Measurements from ENCODE around the gene SRSF3.
A peak's percentile ranks its signal among the peaks of the same experiment; 100 is the strongest.

SRSF3 gene

DNA sequence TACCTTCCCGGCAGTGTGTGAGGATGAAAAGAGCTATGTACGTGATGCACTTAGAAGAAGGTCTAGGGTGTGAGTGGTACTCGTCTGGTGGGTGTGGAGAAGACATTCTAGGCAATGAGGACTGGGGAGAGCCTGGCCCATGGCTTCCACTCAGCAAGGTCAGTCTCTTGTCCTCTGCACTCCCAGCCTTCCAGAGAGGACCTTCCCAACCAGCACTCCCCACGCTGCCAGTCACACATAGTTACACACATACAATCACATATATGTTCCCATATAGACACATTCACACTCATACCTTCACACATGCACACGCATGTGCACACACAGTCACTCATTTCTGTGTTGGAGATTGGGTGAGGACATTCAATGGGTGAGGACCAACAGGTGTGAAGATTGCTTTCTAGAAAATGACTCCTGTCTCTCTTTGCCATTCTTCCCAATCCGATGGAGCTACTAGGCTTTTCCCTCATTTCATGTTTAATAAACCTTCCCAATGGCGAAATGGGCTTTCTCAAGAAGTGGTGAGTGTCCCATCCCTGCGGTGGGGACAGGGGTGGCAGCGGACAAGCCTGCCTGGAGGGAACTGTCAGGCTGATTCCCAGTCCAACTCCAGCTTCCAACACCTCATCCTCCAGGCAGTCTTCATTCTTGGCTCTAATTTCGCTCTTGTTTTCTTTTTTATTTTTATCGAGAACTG lies 30.4 kb downstream of the SRSF3 start:
- no peak for DNase-seq

- DNase-seq, result peak; percentile 18
Measured at GRCh38 chr6:36625158-36625919, 31.2 kb downstream of the SRSF3 start.

DNA sequence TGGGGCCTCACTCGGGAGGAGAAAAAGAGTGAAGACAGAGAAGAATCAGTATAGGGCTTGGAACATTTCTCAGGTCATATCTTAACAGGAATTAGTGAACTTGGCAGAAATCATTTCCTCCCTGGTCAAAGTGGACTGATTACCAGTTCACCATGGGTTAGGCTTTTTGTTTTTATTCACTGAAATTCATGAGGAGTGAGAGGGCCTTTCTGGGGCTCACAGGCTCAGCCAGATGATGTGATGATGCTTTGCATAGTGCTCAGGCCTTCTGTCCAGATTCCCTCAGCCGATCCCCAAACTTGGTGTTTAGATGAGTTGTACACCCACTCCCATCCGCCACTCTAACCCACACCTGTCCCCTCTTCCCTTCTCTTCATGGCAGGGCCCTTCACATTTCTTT lies 32.5 kb downstream of the SRSF3 start:
- DNase-seq, result no peak

DNA sequence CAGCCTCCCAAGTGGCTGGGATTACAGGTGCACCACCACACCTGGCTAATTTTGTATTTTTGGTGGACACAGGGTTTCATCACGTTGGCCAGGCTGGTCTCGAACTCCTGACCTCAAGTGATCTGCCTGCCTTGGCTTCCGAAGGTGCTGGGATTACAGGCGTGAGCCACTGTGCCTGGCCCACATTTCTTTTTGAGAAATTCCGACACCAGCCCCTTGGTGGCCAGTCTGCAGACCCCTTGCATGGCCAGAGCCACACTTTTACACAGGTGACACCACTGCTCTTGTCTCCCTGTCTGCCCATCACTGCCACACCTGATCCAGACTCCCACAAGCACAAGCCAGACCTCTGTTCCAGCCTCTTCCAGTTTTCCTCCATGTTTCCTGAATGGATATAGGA lies 33.0 kb downstream of the SRSF3 start:
- no peak for DNase-seq

DNA sequence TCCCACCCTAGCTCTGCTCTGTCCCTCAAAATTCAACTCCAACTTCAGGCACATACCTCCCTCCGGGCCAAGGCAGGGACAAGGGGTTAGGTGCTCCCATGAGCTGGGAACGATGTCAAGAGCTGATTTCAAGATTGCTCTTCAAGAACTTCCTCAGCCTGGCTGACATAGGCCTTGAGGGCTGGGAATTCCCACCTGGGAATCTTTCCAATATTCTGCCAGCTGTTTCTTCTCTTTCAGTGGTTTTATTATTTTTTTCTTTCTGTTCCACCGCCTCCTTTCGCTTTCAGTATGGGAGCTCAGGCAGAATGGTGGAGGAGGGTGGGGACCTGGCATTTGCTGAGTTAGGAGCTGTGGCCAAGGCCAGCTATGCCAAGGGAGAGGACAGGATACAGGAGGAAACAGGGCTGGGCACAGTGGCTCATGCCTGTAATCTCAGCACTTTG lies 33.7 kb downstream of the SRSF3 start:
- DNase-seq, result no peak

GRCh38 chr6:36629784-36630183 lies 35.6 kb downstream of the SRSF3 start:
- no peak for DNase-seq

DNA sequence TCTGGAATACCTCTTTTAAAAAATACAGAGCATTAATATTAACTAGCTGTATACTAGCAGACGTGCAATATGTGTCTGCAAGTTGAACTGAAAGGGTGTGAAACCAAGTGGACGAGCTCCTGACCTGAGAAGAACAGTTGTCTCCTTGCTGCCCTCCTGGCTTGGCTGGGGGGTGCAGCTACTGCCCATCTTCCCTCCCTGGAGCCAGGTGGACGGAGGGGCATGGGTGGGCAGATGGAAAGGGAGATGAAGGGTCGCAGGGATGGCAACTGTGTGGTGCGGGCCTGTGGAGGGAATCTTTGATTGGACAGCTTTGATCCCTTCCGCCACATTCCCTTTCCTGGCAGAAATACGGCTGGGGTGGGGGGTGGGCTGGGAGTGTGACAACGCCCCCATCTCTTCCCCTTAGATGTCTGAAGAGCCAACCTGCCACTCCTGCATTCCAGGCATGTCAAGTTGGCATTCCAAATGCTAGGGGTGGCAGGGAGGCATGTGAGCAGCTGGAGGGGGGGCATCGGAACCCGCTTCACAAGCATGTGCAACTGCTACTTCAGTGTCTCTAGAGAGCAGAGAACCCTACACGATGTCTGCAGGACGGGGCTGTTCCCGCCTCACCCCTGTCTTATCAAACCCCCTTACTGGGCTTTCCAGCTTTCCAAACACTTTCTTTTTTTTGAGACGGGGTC lies 37.3 kb downstream of the SRSF3 start:
- DNase-seq, result no peak

DNA sequence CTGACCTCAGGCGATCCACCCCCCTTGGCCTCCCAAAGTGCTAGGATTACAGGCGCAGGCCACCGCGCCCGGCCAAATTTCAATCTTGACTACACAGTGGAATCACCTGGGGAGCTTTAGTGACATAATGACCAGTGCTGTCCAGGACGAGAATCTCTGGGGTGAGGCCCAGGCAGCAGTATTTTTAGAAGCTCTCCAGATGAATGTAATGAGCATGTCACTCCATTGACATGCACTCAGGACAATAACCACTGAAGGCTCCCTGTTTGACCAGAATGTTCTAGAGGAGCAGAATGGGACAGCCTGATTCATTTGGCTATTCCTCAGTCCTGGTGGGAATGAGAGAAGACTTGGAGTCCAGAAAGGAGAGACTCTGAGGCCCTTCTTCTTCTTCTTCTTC lies 39.2 kb downstream of the SRSF3 start:
- DNase-seq, result no peak

DNA sequence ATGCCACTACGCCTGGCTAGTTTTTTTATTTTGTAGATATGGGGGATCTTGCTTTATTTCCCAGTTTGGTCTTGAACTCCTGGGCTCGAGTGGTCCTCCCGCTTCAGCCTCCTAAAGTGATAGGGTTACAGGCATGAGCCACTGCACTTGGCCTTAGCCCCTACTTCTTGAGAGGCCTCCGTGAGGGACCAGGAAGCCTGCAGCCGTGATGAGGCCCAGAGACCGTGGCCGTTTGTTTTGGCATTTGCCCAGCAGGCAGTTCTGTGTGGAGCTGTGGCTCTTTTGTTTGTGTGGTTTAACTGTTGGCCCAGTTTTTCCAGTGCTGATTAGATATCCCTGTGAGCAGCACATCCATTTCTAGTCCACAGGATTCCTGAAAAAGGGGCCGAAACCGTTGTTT lies 39.8 kb downstream of the SRSF3 start:
- peak; percentile 20 for DNase-seq

DNA sequence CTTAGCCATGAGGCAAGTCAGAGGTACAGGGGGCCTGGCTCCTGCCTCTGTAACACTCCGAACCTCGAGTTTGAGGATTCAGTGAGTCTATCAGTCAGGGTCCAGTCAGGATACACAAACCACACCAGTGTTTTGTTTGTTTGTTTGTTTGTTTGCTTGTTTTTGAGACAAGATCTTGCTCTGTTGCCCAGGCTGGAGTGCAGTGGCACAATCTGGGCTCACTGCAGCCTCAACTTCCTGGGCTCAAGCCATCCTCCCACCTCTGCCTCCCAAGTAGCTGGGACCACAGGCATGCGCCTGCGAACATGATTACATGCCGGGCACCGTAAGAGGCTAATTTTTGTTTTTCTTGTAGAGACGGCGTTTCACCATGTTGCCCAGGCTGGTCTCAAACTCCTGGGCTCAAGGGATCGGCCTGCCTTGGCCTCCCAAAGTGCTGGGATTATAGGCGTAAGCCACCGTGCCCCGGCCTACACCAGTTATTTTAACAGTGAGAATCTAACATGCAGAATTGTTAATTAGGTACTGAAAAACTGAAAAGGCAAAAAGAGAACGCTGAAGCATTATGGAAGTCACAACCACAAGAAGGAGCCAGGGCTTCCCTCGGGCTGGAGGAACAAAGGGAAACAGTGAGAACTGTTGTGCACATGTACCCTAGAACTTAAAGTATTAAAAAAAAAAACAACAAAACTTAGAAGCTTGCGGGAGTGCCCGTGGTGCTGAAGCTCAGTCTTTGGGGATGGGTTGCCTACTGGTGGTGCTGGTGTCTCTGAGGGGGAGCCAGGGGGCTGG lies 40.4 kb downstream of the SRSF3 start:
- DNase-seq, result no peak

- DNase-seq, result no peak
Measured at GRCh38 chr6:36636283-36636682, 42.1 kb downstream of the SRSF3 start.

- no peak for DNase-seq
Measured at GRCh38 chr6:36636687-36637418, 42.7 kb downstream of the SRSF3 start.

DNA sequence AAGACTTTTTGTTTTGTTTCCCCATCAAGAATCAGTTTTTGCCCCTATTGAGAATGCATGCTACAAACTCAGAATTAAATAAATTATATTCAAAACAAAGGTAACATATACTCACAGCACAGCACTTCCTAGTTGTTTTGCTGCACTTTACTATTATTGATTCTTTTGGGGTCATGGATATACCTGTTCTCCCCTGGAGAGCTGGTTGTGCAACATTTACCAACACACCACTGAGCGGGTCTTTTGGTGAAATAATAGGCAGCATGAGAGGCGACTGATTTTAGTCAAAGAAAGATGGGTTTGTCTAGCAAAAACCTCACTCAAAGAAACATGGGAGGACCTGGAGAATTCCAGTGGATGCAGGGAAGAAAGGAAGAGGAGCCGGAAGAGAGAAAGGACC lies 44.4 kb downstream of the SRSF3 start:
- DNase-seq, result no peak

GRCh38 chr6:36639171-36639808 lies 45.1 kb downstream of the SRSF3 start:
- no peak for DNase-seq

GRCh38 chr6:36641543-36641942 lies 47.4 kb downstream of the SRSF3 start:
- DNase-seq, result no peak

- no peak for DNase-seq
Measured at GRCh38 chr6:36642913-36643817, 49.0 kb downstream of the SRSF3 start.

GRCh38 chr6:36643977-36644376 lies 49.8 kb downstream of the SRSF3 start:
- DNase-seq, result no peak

DNA sequence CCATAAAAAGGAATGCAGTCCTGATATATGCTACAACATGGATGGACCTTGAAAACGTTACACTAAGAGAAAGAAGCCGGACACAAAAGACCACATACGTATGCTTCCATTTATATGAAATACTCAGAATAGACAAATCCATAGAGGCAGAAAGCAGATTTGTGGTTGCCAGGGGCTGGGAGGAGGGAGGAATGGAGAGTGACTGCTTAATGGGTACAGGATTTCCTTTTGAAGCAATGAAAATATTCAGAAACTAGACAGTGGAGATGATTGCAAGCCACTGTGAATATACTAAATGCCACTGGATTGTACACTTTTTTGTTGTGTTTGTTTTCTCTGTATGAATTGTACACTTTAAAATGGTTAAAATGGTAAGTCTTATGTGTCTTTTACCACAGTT lies 54.9 kb downstream of the SRSF3 start:
- DNase-seq, result no peak

GRCh38 chr6:36649701-36650484 lies 55.7 kb downstream of the SRSF3 start:
- DNase-seq, result no peak
